CD4-positive, CD25-positive, alpha-beta regulatory T cell (primary cell): ENCODE measurements around the gene FZR1. TPM values are rescaled to one million over a fixed set of nuclear protein-coding genes. Genes with fewer than 3 reads are reported as not detected.

ENCODE experiments used
- ATAC-seq, 2 donors: fragments of 150-1000 bp; cut with Tn5 transposase; one replicate each; pipeline ENCODE4 v1.10.0; 2021; ENCODE audit warnings: low read depth in 2 of 2, moderate number of reproducible peaks in 2 of 2, moderate library complexity in 1 of 2
- DNase-seq, 3 donors: peaks; one replicate each; pipeline versions ENCODE4 v3.0.0 to v3.0.0-alpha.2; 2012 to 2022; ENCODE audit warnings: mixed read lengths in 1 of 3
- H3K27ac ChIP-seq: one replicate; pipeline ENCODE4 v1.7.0; 2013; ENCODE audit warnings: mild to moderate bottlenecking, low read length; ENCODE audit not compliant: insufficient read depth, poor library complexity, severe bottlenecking
- H3K27me3 ChIP-seq: one replicate; pipeline ENCODE4 v1.7.0; 2013; ENCODE audit warnings: low read length; ENCODE audit not compliant: control insufficient read depth, insufficient read depth
- H3K36me3 ChIP-seq: one replicate; pipeline ENCODE4 v1.7.0; 2013; ENCODE audit warnings: mild to moderate bottlenecking, low read length, moderate library complexity; ENCODE audit not compliant: control insufficient read depth, insufficient read depth
- H3K4me1 ChIP-seq: 2 replicates; pipeline ENCODE4 v1.7.0; 2013; ENCODE audit warnings: mild to moderate bottlenecking, low read length; ENCODE audit not compliant: insufficient read depth, control insufficient read depth, poor library complexity, severe bottlenecking
- H3K4me3 ChIP-seq: one replicate; pipeline ENCODE4 v1.7.0; 2013; ENCODE audit warnings: low read depth, mild to moderate bottlenecking, low read length, moderate library complexity
- H3K9me3 ChIP-seq, 2 experiments: 1 replicate in 1 of 2; 2 replicates in 1 of 2; pipeline ENCODE4 v1.7.0; 2013; ENCODE audit warnings: low read length in 2 of 2, mild to moderate bottlenecking in 1 of 2, moderate library complexity in 1 of 2; ENCODE audit not compliant: control insufficient read depth in 2 of 2
- H3K27ac Mint-ChIP-seq, 3 donors: one replicate each; pipeline ENCODE4 v1.8.0; 2020 to 2022; ENCODE audit warnings: mild to moderate bottlenecking in 3 of 3, mixed read lengths in 3 of 3, moderate library complexity in 2 of 3
- H3K27me3 Mint-ChIP-seq: one replicate; pipeline ENCODE4 v1.8.0; 2022; ENCODE audit warnings: mild to moderate bottlenecking, mixed read lengths
- H3K36me3 Mint-ChIP-seq: one replicate; pipeline ENCODE4 v1.8.0; 2020; ENCODE audit warnings: mixed read lengths
- H3K4me1 Mint-ChIP-seq, 4 donors: one replicate each; pipeline ENCODE4 v1.8.0; 2020 to 2022; ENCODE audit warnings: mixed read lengths in 4 of 4, mild to moderate bottlenecking in 1 of 4
- H3K4me3 Mint-ChIP-seq, 4 donors: one replicate each; pipeline ENCODE4 v1.8.0; 2020 to 2022; ENCODE audit warnings: mild to moderate bottlenecking in 4 of 4, mixed read lengths in 4 of 4, moderate library complexity in 3 of 4
- H3K9me3 Mint-ChIP-seq, 7 donors: one replicate each; pipeline ENCODE4 v1.8.0; 2020 to 2022; ENCODE audit warnings: mixed read lengths in 7 of 7, mild to moderate bottlenecking in 3 of 7, moderate library complexity in 2 of 7
- polyA plus RNA-seq, 4 donors: library from polyadenylated mRNA; unstranded; fragments of 300-500 nt; fragmentation: Illumina TruSeq; gene quantifications; one replicate each; pipeline ENCODE4 v1.2.3, GENCODE V29; 2021
- total RNA-seq: library from RNA; stranded (reverse); gene quantifications from one replicate; pipeline ENCODE4 v1.2.3, GENCODE V29; 2022

Gene FZR1
- total and polyA plus RNA-seq, 5 donors from 2014 or later, result 9.1 to 107 (median 10.7) TPM

DNA sequence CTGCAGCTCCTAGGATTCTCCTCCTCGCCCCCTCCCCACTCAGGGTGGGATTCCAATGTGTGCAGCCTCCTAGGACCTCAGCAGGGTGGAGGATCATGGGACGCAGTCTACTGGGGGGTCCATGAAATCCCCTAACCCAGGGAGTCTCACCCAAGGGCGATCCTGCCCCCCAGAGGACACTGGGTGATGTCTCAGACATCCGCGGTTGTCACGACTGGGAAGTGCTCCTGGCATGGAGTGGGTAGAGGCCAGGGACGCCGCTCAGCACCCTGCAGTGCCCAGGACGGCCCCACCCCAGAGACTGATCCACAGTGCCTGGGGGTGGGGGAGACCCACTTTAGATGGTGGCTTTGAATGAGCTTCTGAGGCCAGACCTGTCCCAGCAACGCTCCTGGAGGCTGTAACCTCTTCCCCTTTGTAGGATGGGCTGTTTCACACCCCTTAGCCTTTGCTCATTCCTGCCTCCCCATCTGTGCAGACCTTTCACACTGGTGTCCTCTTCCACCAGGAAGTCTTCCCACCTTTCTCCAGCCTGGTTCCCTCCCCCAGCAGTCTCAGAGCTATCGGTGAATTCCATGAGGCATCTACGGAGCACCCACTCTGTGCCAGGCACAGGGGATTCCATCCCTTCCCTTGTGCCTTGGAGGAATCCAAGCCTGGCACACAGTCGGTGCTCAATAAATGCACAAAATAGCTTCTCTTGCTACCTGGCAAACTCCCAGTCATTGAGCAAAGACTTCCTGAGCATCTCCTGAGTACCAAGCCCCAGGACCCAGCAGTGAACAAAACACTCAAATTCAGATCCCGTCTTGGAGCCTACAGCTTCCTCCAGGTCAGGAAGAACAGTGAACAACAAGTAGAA, 36.2 kb upstream of the FZR1 start:
- Histone ChIP-seq H3K4me1 (no peaks in the 10 kb centered on the region), H3K9me3 (no peaks in the 10 kb centered on the region), H3K27ac (no peak overlapping the region), H3K27me3 (no peaks in the 10 kb centered on the region), H3K36me3 (no peaks in the 10 kb centered on the region), H3K4me3 (no peak overlapping the region)
- Mint-ChIP-seq H3K36me3 (no peaks in the 10 kb centered on the region), H3K9me3 (peaks cover 0 to 2% (median 0%) of the 10 kb centered on the region in 7 donors), H3K27me3 (peaks cover 10% of the 10 kb centered on the region), H3K27ac (peak overlapping the region in 2 of 3 donors; percentile 8 to 31), H3K4me3 (no peak overlapping the region), H3K4me1 (no peaks in the 10 kb centered on the region)
- ATAC-seq (no peak), DNase-seq (no peak)

DNA sequence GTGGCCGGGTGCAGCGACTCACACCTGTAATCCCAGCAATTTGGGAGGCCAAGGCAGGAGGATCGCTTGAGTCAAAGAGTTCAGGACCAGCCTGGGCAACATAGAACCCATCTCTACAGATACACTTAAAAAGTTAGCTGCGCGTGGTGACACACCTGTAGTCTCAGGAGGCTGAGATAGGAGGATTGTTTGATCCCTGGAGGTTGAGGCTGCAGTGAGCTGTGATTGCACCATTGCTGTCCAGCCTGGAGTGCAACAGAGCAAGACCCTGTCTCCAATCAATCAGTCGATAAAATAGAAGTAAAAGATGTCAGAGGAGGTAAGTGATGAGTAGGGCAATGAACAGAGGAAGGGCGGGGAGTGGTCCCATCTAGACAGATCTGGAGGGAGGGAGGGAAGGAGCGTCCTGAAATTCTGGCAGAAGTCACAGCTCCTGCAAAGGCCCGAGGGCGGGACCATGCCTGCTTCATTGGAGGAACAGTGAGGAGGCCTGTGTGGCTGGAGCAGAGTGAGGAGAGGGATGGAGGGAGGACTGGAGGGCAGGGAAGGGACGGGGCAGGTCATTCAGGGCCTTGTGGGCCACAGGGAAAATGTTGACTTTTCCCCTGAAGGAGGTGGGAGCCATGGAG, 35.5 kb upstream of the FZR1 start:
- no peak overlapping the region for H3K27ac ChIP-seq
- peak overlapping the region; percentile 8 to 92 (median 31) for H3K27ac Mint-ChIP-seq
- no peak overlapping the region for H3K4me3 ChIP-seq
- no peaks in the 10 kb centered on the region for H3K36me3 ChIP-seq
- no peak for ATAC-seq
- H3K4me3 Mint-ChIP-seq, result peak overlapping the region in 1 of 4 donors; percentile 64
- H3K9me3 ChIP-seq, result no peaks in the 10 kb centered on the region
- H3K4me1 Mint-ChIP-seq, result no peaks in the 10 kb centered on the region
- no peaks in the 10 kb centered on the region for H3K4me1 ChIP-seq
- H3K9me3 Mint-ChIP-seq, result peaks cover 0 to 2% (median 0%) of the 10 kb centered on the region in 7 donors
- H3K27me3 ChIP-seq, result no peaks in the 10 kb centered on the region
- H3K27me3 Mint-ChIP-seq, result peaks cover 10% of the 10 kb centered on the region
- no peak for DNase-seq
- H3K36me3 Mint-ChIP-seq, result no peaks in the 10 kb centered on the region

DNA sequence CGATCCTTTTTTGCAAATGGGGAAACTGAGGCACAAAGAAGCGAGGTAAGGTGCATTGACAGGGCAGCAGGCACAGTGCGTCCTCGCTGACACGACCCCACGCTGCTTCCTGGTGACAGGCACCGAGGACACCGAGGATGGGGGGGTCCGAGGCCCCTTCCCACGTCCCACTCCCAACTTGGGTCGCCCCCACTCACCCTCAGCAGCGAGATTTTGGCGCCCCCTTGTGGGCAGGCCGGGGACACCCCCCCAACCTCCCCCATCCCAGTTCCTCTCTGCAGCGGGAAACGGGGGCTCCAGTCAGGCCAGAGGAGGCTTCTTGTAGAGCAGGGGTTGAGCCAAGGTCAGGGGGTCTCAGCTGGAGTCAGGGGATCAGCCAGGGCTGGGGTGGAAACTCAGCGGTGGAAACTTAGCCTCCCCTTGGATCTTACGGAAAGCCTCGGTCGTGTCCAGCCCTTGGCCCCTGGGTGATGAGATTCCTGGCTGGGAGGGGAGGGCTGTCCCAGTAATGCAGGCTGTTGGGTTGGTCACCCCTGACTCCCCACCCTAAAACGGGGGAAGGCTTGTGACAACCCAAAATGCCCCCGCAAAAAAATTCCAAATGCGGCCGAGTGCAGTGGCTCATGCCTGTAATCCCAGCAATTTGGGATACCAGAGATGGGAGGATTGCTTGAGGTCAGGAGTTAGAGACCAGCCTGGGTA, 34.0 kb upstream of the FZR1 start:
- no peak overlapping the region for H3K27ac Mint-ChIP-seq
- no peak overlapping the region for H3K4me3 Mint-ChIP-seq
- H3K27me3 Mint-ChIP-seq, result peaks cover 10% of the 10 kb centered on the region
- Histone ChIP-seq H3K9me3 (no peaks in the 10 kb centered on the region), H3K36me3 (no peaks in the 10 kb centered on the region), H3K27me3 (no peaks in the 10 kb centered on the region), H3K4me3 (no peak overlapping the region), H3K27ac (no peak overlapping the region), H3K4me1 (no peaks in the 10 kb centered on the region)
- peaks cover 0 to 2% (median 0%) of the 10 kb centered on the region in 7 donors for H3K9me3 Mint-ChIP-seq
- DNase-seq (peak in 1 of 3 donors; percentile 23), ATAC-seq (no peak)
- no peaks in the 10 kb centered on the region for H3K36me3 Mint-ChIP-seq
- H3K4me1 Mint-ChIP-seq, result no peaks in the 10 kb centered on the region

DNA sequence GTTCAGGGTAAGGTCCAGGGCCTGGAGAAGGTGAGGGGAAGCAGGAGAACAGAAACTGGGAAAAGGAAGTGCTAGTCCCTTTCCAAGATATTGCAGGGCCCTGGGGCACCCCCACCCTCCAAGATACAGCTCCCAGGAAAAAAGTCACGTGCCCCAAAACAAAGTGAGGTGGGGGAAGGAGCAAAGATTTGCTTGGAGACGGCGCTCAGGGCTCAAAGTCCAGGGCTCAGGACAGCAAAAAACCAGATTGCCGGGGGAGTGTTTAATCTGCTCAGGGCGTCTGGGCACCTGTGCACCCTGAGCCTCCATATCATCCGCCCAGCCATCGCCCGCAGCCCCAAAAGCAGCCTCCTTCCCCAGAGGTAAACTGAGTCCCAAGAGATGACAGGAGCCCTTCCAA, 32.1 kb upstream of the FZR1 start:
- no peaks in the 10 kb centered on the region for H3K9me3 ChIP-seq
- no peak overlapping the region for H3K4me3 Mint-ChIP-seq
- peaks cover 0 to 2% (median 0%) of the 10 kb centered on the region in 7 donors for H3K9me3 Mint-ChIP-seq
- no peak overlapping the region for H3K27ac Mint-ChIP-seq
- DNase-seq (no peak), ATAC-seq (no peak)
- no peaks in the 10 kb centered on the region for H3K27me3 ChIP-seq
- H3K4me1 ChIP-seq, result peaks cover 7% of the 10 kb centered on the region
- no peak overlapping the region for H3K4me3 ChIP-seq
- H3K36me3 Mint-ChIP-seq, result no peaks in the 10 kb centered on the region
- no peak overlapping the region for H3K27ac ChIP-seq
- H3K4me1 Mint-ChIP-seq, result peaks cover 0 to 13% (median 7%) of the 10 kb centered on the region in 4 donors
- H3K27me3 Mint-ChIP-seq, result peaks cover 15% of the 10 kb centered on the region
- H3K36me3 ChIP-seq, result no peaks in the 10 kb centered on the region

DNA sequence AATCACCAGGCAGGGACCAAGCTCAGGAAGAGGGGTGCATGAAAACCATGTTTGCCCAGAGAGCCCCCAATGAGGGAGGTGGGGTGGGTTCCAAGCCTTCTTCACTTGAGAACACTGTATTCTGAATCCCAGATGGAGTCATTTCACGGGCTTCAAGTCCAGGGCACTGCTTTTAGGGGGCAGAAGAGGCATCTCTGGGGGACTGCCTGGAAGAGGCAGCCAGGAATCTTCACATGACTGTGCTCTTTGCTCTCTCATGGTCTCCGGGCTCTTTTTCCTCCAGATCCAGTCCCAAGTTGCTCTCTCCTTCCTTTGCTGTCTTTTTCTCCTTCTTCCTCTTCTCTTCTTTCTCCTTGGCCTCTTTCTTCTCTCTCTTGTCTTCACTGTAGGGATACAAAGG, 31.5 kb upstream of the FZR1 start:
- H3K27me3 Mint-ChIP-seq, result peaks cover 15% of the 10 kb centered on the region
- no peak overlapping the region for H3K27ac Mint-ChIP-seq
- DNase-seq (no peak), ATAC-seq (no peak)
- peaks cover 0 to 17% (median 7%) of the 10 kb centered on the region in 4 donors for H3K4me1 Mint-ChIP-seq
- Histone ChIP-seq H3K27me3 (no peaks in the 10 kb centered on the region), H3K4me3 (no peak overlapping the region), H3K4me1 (peaks cover 12% of the 10 kb centered on the region), H3K36me3 (no peaks in the 10 kb centered on the region), H3K27ac (no peak overlapping the region), H3K9me3 (no peaks in the 10 kb centered on the region)
- no peaks in the 10 kb centered on the region for H3K36me3 Mint-ChIP-seq
- H3K9me3 Mint-ChIP-seq, result peaks cover 0 to 2% (median 0%) of the 10 kb centered on the region in 7 donors
- no peak overlapping the region for H3K4me3 Mint-ChIP-seq

DNA sequence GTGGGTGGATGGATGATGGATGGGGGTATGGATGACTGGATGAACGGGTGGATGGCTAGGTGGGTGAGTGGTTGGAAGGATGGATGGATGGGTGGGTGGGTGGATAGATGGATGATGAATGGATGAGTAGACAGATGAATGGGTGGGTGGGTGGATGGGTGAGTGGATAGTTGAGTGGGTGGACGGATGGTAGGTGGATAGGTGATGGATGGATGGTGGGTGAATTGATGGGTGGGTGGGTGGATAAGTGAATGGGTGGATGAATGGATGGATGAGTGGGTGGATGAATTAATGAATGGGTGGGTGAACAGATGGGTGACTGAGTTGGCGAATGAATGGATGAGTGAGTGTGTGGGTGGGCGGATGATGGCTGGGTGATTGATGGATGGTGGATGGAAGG, 30.7 kb upstream of the FZR1 start:
- DNase-seq (no peak), ATAC-seq (no peak)
- H3K27me3 ChIP-seq, result no peaks in the 10 kb centered on the region
- no peaks in the 10 kb centered on the region for H3K36me3 ChIP-seq
- Mint-ChIP-seq H3K27me3 (peaks cover 13% of the 10 kb centered on the region), H3K4me3 (no peak overlapping the region), H3K27ac (no peak overlapping the region), H3K36me3 (no peaks in the 10 kb centered on the region), H3K9me3 (peaks cover 0 to 2% (median 0%) of the 10 kb centered on the region in 7 donors), H3K4me1 (peaks cover 0 to 18% (median 7%) of the 10 kb centered on the region in 4 donors)
- no peaks in the 10 kb centered on the region for H3K9me3 ChIP-seq
- no peak overlapping the region for H3K27ac ChIP-seq
- H3K4me1 ChIP-seq, result peaks cover 12% of the 10 kb centered on the region
- H3K4me3 ChIP-seq, result no peak overlapping the region

- no peak overlapping the region for H3K27ac Mint-ChIP-seq
- peaks cover 5% of the 10 kb centered on the region for H3K27me3 Mint-ChIP-seq
- H3K27ac ChIP-seq, result no peak overlapping the region
- H3K9me3 ChIP-seq, result no peaks in the 10 kb centered on the region
- H3K9me3 Mint-ChIP-seq, result peaks cover 0 to 2% (median 0%) of the 10 kb centered on the region in 7 donors
- no peaks in the 10 kb centered on the region for H3K36me3 Mint-ChIP-seq
- H3K4me1 ChIP-seq, result peaks cover 12% of the 10 kb centered on the region
- no peaks in the 10 kb centered on the region for H3K27me3 ChIP-seq
- ATAC-seq (no peak), DNase-seq (no peak)
- no peaks in the 10 kb centered on the region for H3K36me3 ChIP-seq
- H3K4me3 ChIP-seq, result no peak overlapping the region
- peaks cover 0 to 18% (median 7%) of the 10 kb centered on the region in 4 donors for H3K4me1 Mint-ChIP-seq
- H3K4me3 Mint-ChIP-seq, result no peak overlapping the region
Measured at GRCh38 chr19:3476830-3477229, 29.3 kb upstream of the FZR1 start.
